ENCODE measurements around the gene PDE12.

DNA sequence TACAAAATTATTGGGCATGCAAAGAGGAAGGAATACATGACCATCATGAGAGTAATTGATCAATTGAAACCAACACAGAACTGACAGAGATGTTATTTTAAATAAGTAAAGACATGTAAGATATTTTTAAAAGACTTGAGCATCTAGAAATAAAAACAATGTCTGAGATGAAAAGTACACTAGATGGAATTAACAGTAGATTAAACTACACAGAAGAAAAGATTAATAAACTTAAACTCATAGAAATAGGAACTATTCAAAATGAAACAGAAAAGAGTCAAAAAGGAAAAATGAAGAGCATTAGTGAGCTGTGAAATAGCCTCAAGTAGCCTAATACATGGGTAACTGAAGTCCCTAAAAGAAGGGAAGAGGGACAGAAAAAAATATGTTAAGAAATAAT lies 49.6 kb downstream of the PDE12 start:
- TF ChIP-seq, protein P1, sequence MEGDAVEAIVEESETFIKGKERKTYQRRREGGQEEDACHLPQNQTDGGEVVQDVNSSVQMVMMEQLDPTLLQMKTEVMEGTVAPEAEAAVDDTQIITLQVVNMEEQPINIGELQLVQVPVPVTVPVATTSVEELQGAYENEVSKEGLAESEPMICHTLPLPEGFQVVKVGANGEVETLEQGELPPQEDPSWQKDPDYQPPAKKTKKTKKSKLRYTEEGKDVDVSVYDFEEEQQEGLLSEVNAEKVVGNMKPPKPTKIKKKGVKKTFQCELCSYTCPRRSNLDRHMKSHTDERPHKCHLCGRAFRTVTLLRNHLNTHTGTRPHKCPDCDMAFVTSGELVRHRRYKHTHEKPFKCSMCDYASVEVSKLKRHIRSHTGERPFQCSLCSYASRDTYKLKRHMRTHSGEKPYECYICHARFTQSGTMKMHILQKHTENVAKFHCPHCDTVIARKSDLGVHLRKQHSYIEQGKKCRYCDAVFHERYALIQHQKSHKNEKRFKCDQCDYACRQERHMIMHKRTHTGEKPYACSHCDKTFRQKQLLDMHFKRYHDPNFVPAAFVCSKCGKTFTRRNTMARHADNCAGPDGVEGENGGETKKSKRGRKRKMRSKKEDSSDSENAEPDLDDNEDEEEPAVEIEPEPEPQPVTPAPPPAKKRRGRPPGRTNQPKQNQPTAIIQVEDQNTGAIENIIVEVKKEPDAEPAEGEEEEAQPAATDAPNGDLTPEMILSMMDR (IDR thresholded peaks at IDR 0.05; ENCODE audit: poor library complexity, severe bottlenecking), result no peak
- no peak for TF ChIP-seq POLR2AphosphoS5 (IDR thresholded peaks at IDR 0.05)
- TF ChIP-seq TAF1 (IDR thresholded peaks at IDR 0.05; ENCODE audit: low read depth), result no peak
